CD8-positive, alpha-beta memory T cell (primary cell): ENCODE data around the gene DCTD. TPM values are rescaled to one million over a fixed set of nuclear protein-coding genes. Genes with fewer than 3 reads are reported as not detected.

Source experiments
- CTCF ChIA-PET: fragments of 350-600 bp; sonication (Branson Sonifier 250); formaldehyde crosslinking; loops from one replicate; lab custom pipeline; 2021; ENCODE audit warnings: antibody characterized with exemption; lab: Charles Lee
- POLR2A ChIA-PET: fragments of 350-600 bp; sonication (Branson Sonifier 250); formaldehyde crosslinking; loops from one replicate; lab custom pipeline; 2021; ENCODE audit warnings: antibody characterized with exemption; lab: Charles Lee
- DNase-seq, 5 donors: peaks; one replicate each; pipeline versions ENCODE4 v3.0.0 to v3.0.0-alpha.2; 2020 to 2022; ENCODE audit warnings: mixed read lengths in 1 of 5
- H3K27ac ChIP-seq: one replicate; pipeline ENCODE4 v1.7.0; 2013; ENCODE audit warnings: low read depth, mild to moderate bottlenecking, low read length, moderate library complexity
- H3K27me3 ChIP-seq: 2 replicates; pipeline ENCODE4 v1.7.0; 2013; ENCODE audit warnings: low read length, mild to moderate bottlenecking; ENCODE audit not compliant: insufficient read depth, poor library complexity, severe bottlenecking
- H3K36me3 ChIP-seq: 2 replicates; pipeline ENCODE4 v1.7.0; 2013; ENCODE audit warnings: mild to moderate bottlenecking, low read length, moderate library complexity; ENCODE audit not compliant: insufficient read depth
- H3K4me1 ChIP-seq: 2 replicates; pipeline ENCODE4 v1.7.0; 2013; ENCODE audit warnings: mild to moderate bottlenecking, low read length, moderate library complexity; ENCODE audit not compliant: insufficient read depth
- H3K4me3 ChIP-seq: 2 replicates; pipeline ENCODE4 v1.7.0; 2013; ENCODE audit warnings: mild to moderate bottlenecking, low read length
- H3K9me3 ChIP-seq: 2 replicates; pipeline ENCODE4 v1.7.0; 2013; ENCODE audit warnings: mild to moderate bottlenecking, low read length
- H3K27ac Mint-ChIP-seq, 8 donors: one replicate each; pipeline ENCODE4 v1.8.0; 2020 to 2021; ENCODE audit warnings: mixed read lengths in 8 of 8, mild to moderate bottlenecking in 6 of 8, inconsistent platforms in 3 of 8, moderate library complexity in 3 of 8
- H3K27me3 Mint-ChIP-seq, 2 donors: one replicate each; pipeline ENCODE4 v1.8.0; 2020 to 2021; ENCODE audit warnings: mixed read lengths in 2 of 2, mild to moderate bottlenecking in 1 of 2, moderate library complexity in 1 of 2
- H3K36me3 Mint-ChIP-seq, 3 donors: one replicate each; pipeline ENCODE4 v1.8.0; 2020 to 2021; ENCODE audit warnings: mixed read lengths in 3 of 3, inconsistent platforms in 1 of 3, mild to moderate bottlenecking in 1 of 3
- H3K4me1 Mint-ChIP-seq, 3 donors: one replicate each; pipeline ENCODE4 v1.8.0; 2020 to 2021; ENCODE audit warnings: mixed read lengths in 3 of 3, inconsistent platforms in 1 of 3, mild to moderate bottlenecking in 1 of 3
- H3K4me3 Mint-ChIP-seq, 7 donors: one replicate each; pipeline ENCODE4 v1.8.0; 2020 to 2021; ENCODE audit warnings: mixed read lengths in 7 of 7, mild to moderate bottlenecking in 6 of 7, moderate library complexity in 4 of 7, inconsistent platforms in 2 of 7
- H3K9me3 Mint-ChIP-seq, 5 donors: one replicate each; pipeline ENCODE4 v1.8.0; 2020 to 2022; ENCODE audit warnings: mixed read lengths in 5 of 5, mild to moderate bottlenecking in 3 of 5, moderate library complexity in 2 of 5, inconsistent platforms in 1 of 5
- polyA plus RNA-seq: library from polyadenylated mRNA; unstranded; fragments of 300-500 nt; fragmentation: Illumina TruSeq; gene quantifications from one replicate; pipeline ENCODE4 v1.2.3, GENCODE V29; 2021
- total RNA-seq, 2 experiments: library from RNA; stranded (reverse); gene quantifications; one replicate each; pipeline ENCODE4 v1.2.3, GENCODE V29; 2021

DCTD gene
- total and polyA plus RNA-seq, 3 experiments from 2014 or later = 105 to 150 (median 145) TPM

DNA sequence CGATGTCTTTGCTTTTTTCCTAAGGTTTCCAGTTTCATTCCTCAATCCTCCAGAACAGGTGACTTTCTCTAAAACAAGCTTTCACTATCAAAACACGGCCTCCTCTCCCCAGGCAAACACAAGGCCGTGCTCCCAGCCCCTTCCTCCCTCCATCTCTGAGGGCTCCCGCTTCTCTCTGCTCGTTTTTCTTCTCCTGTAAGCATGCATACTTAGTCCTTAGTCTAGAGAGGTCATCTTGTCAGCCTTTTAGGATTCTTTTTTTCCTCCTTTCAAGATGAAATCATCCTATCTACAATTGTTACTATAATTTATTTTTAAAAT lies 18.7 kb downstream of the DCTD start:
- no peak for DNase-seq
- H3K9me3 ChIP-seq = no peaks in the 10 kb centered on the region
- Mint-ChIP-seq H3K9me3 (no peaks in the 10 kb centered on the region), H3K36me3 (peaks cover 0 to 91% (median 39%) of the 10 kb centered on the region in 3 donors), H3K27me3 (no peaks in the 10 kb centered on the region), H3K4me1 (peaks cover 0 to 2% (median under 1%) of the 10 kb centered on the region in 3 donors), H3K27ac (no peak overlapping the region), H3K4me3 (no peak overlapping the region)
- ChIA-PET POLR2A (no interaction called here), CTCF (no interaction called here)
- no peak overlapping the region for H3K27ac ChIP-seq
- H3K4me1 ChIP-seq = no peaks in the 10 kb centered on the region
- H3K27me3 ChIP-seq = no peaks in the 10 kb centered on the region
- H3K4me3 ChIP-seq = no peak overlapping the region
- H3K36me3 ChIP-seq = peaks cover 2% of the 10 kb centered on the region

DNA sequence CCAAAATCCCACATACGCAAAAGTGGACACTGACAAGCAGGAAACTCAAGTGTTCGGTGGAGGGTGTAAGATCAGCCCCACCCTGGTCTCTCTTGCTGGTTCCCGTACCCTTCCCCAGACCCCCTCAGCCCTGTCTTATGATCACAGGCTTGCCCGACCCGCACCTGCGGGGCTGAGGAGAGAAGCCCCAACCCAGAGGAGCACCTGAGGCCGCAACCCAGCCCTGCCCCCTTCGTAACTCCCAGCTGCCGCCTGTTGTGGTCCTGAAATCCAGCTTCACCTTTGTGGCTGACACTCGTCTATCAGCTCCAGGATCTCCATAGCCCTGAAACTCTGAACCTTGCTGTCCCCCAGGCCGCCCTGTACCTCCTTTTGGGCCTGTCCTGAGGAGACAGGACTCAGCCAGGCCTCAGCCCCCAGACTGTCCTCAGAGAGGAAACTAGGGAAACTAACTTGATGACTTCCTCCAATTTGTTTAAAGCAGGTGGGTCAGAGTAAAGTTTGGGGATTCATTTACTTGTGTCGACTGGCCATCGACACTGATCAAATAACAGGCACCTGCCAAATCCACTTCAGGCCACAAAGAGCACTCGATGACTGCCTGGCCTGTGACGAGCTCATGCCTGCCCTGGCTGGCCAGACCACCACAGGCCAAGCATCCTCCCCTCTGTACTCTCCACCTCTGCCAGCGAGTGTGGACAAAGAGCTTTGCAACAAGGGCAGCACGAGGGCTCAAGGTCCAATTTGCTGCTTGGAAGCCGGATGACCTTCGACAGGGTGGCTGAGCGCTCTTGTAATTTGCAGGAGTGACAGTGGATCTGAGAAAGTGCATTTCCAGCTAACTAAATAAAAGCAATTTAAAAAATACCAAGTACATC lies 19.3 kb downstream of the DCTD start:
- Mint-ChIP-seq H3K4me3 (no peak overlapping the region), H3K4me1 (peaks cover 0 to 2% (median 0%) of the 10 kb centered on the region in 3 donors), H3K36me3 (peaks cover 6 to 91% (median 39%) of the 10 kb centered on the region in 3 donors), H3K27me3 (no peaks in the 10 kb centered on the region), H3K9me3 (no peaks in the 10 kb centered on the region), H3K27ac (peak overlapping the region in 2 of 8 donors; percentile 29 to 46)
- Histone ChIP-seq H3K27ac (no peak overlapping the region), H3K36me3 (peaks cover 8% of the 10 kb centered on the region), H3K27me3 (no peaks in the 10 kb centered on the region), H3K9me3 (no peaks in the 10 kb centered on the region), H3K4me1 (no peaks in the 10 kb centered on the region), H3K4me3 (no peak overlapping the region)
- no peak for DNase-seq
- POLR2A ChIA-PET = no interaction called here
- CTCF ChIA-PET = no interaction called here

DNA sequence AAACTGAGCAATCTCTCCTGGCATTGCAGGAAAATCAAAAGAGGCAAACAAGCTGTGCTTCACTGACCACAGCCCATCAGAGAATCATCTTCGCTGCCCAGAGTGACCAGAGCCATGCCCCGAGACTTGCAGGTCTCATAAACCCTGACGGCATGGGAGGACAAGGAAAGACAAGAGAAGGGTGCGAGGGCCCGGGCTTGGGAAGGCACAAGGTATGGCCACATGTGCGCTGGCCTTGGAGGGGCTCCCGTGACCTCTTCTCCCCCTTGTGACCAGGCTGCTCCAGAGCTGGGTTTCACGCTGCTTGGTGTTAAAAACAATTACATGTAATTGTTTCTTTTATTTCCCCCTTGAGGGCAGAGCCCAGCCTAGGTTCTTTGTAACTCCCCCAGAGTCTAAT lies 20.8 kb downstream of the DCTD start:
- no peak for DNase-seq
- Mint-ChIP-seq H3K4me3 (no peak overlapping the region), H3K36me3 (peaks cover 8 to 94% (median 35%) of the 10 kb centered on the region in 3 donors), H3K27ac (no peak overlapping the region), H3K27me3 (no peaks in the 10 kb centered on the region), H3K9me3 (no peaks in the 10 kb centered on the region), H3K4me1 (peaks cover 0 to 2% (median 0%) of the 10 kb centered on the region in 3 donors)
- Histone ChIP-seq H3K4me1 (no peaks in the 10 kb centered on the region), H3K36me3 (peaks cover 15% of the 10 kb centered on the region), H3K4me3 (no peak overlapping the region), H3K27ac (no peak overlapping the region), H3K9me3 (no peaks in the 10 kb centered on the region), H3K27me3 (no peaks in the 10 kb centered on the region)
- CTCF ChIA-PET = no interaction called here
- POLR2A ChIA-PET = no interaction called here

DNA sequence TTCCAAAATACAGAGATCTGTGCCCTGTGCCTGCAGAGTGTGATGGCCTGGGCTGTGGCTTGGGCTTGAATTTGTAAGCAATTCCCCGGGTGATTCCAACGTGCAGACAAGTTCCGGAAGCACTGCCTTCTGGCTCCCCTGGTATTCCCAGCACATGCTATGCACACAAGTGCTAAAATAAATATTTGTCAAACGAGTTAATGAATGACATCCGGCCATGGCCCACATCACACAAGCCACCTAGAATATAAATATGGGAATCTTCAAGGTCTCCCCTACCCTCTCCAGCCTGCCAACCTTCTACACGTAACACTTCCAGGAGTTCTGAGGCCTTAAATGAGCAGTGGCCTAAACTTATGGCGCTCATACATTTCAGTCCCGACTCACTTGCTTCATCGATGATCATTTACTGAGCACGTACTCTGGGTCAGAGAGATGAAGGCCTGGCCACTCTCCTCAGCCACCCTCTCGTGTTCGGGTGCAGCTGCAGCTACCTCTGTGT lies 21.3 kb downstream of the DCTD start:
- Histone ChIP-seq H3K4me3 (no peak overlapping the region), H3K4me1 (no peaks in the 10 kb centered on the region), H3K27ac (no peak overlapping the region), H3K27me3 (no peaks in the 10 kb centered on the region), H3K9me3 (no peaks in the 10 kb centered on the region), H3K36me3 (peaks cover 21% of the 10 kb centered on the region)
- DNase-seq = no peak
- H3K4me3 Mint-ChIP-seq = no peak overlapping the region
- POLR2A ChIA-PET = no interaction called here
- peaks cover 0 to 2% (median 0%) of the 10 kb centered on the region in 3 donors for H3K4me1 Mint-ChIP-seq
- H3K27ac Mint-ChIP-seq = peak overlapping the region in 2 of 8 donors; percentile 26 to 63
- H3K27me3 Mint-ChIP-seq = no peaks in the 10 kb centered on the region
- CTCF ChIA-PET = no interaction called here
- no peaks in the 10 kb centered on the region for H3K9me3 Mint-ChIP-seq
- peaks cover 11 to 94% (median 40%) of the 10 kb centered on the region in 3 donors for H3K36me3 Mint-ChIP-seq

DNA sequence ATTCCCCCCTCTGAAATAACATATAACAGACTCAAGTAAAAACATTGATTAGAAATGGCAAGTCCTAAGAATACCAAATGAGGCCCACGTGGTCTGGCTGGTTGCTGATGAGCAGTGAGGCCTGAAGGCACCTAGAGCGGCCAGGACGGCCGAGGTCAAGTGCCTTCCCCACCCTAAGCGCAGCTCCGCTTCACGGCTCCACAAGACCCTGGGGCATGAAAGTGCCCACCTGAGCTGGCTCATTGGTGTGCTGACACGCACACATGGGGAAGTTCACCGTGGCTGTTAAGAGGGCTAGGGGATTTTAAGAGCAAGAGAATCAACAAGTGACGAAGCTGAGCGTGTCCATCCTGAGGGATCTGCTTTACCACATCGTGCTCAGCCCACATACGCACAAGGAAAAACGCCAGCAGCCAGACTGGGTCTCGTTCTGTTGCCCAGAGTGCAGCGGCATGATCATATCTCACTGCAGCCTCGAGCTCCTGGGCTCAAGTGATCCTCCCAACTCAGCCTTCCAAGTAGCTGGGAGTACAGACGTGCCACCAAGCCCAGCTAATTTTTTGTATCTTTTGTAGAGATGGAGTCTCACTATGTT lies 22.4 kb downstream of the DCTD start:
- H3K36me3 Mint-ChIP-seq = peaks cover 13 to 93% (median 48%) of the 10 kb centered on the region in 3 donors
- Histone ChIP-seq H3K4me3 (no peak overlapping the region), H3K27me3 (no peaks in the 10 kb centered on the region), H3K27ac (no peak overlapping the region), H3K36me3 (peaks cover 27% of the 10 kb centered on the region), H3K9me3 (no peaks in the 10 kb centered on the region), H3K4me1 (no peaks in the 10 kb centered on the region)
- DNase-seq = no peak
- no peaks in the 10 kb centered on the region for H3K9me3 Mint-ChIP-seq
- H3K4me3 Mint-ChIP-seq = no peak overlapping the region
- peaks cover 0 to 2% of the 10 kb centered on the region in 2 donors for H3K27me3 Mint-ChIP-seq
- POLR2A ChIA-PET = no interaction called here
- peaks cover 0 to 2% (median 0%) of the 10 kb centered on the region in 3 donors for H3K4me1 Mint-ChIP-seq
- CTCF ChIA-PET = interaction anchor here (1.3 kb wide), 1 partner anchor 10 kb away, joined by 4 read pairs; no protein-coding TSS in a partner anchor
- H3K27ac Mint-ChIP-seq = peak overlapping the region in 1 of 8 donors; percentile 52

DNA sequence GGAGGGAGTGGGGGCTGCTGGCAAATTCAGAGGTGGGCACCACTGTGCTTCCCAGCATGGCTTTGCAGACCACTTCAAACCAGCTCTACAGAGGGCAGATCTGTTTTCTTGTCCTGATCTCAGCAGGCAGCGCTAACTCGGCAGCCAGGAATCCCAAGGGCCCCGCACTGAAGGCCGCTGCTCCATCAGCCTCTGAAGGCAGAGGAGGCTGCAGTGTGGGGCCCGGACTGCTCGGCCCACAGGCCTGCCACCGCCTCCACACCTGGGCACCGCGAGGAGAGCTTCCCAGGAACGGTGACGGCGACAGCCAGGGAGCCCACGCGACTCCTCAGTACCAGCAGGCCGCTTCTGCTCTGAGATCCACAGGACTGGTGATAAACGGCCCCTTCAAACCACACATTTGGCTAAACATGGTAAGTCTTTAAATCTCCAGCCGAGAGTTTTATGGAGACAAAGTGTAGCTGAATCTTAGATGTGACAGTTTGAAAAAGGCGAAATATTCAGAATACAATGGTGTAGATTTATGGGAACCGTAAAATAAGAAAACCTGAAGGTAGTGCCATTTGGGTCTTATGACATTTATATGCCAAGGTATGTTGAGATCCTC lies 23.6 kb downstream of the DCTD start:
- CTCF ChIA-PET = interaction anchor here (1.3 kb wide), 1 partner anchor 11 kb away, joined by 4 read pairs; no protein-coding TSS in a partner anchor
- POLR2A ChIA-PET = no interaction called here
- no peak for DNase-seq
- H3K27me3 Mint-ChIP-seq = peaks cover 0 to 2% of the 10 kb centered on the region in 2 donors
- no peaks in the 10 kb centered on the region for H3K9me3 Mint-ChIP-seq
- Histone ChIP-seq H3K4me3 (no peak overlapping the region), H3K27me3 (no peaks in the 10 kb centered on the region), H3K4me1 (no peaks in the 10 kb centered on the region), H3K9me3 (no peaks in the 10 kb centered on the region), H3K36me3 (peaks cover 27% of the 10 kb centered on the region), H3K27ac (no peak overlapping the region)
- no peak overlapping the region for H3K4me3 Mint-ChIP-seq
- peaks cover 0 to 4% (median 0%) of the 10 kb centered on the region in 3 donors for H3K4me1 Mint-ChIP-seq
- H3K36me3 Mint-ChIP-seq = peaks cover 22 to 96% (median 53%) of the 10 kb centered on the region in 3 donors
- H3K27ac Mint-ChIP-seq = no peak overlapping the region

DNA sequence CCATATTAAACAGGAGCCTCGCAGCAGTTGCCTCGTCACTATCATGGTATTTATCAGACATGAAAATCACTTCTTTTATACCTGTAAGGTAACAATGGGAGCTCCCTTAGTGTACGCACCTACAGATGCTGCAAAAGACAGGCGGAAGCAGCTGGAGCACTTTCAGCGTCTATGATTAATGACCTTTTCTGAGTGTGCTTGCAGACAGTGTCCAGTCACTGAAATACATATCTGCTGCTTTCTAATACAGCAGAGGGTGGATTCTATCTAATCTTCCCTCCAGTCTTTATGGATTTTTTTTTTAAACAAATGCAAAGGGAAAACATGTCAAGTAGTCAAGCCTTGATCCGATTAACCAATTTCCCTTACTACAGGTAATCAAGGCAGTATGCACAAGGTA lies 24.1 kb downstream of the DCTD start:
- DNase-seq = no peak
- H3K4me1 Mint-ChIP-seq = peaks cover 0 to 2% (median 0%) of the 10 kb centered on the region in 3 donors
- peaks cover 0 to 2% of the 10 kb centered on the region in 2 donors for H3K27me3 Mint-ChIP-seq
- Histone ChIP-seq H3K4me1 (no peaks in the 10 kb centered on the region), H3K4me3 (no peak overlapping the region), H3K27ac (no peak overlapping the region), H3K9me3 (no peaks in the 10 kb centered on the region), H3K27me3 (no peaks in the 10 kb centered on the region), H3K36me3 (peaks cover 27% of the 10 kb centered on the region)
- no peak overlapping the region for H3K4me3 Mint-ChIP-seq
- no peaks in the 10 kb centered on the region for H3K9me3 Mint-ChIP-seq
- POLR2A ChIA-PET = no interaction called here
- CTCF ChIA-PET = no interaction called here
- no peak overlapping the region for H3K27ac Mint-ChIP-seq
- peaks cover 25 to 96% (median 51%) of the 10 kb centered on the region in 3 donors for H3K36me3 Mint-ChIP-seq
